ENCODE data around the gene NAT8L. TPM values are rescaled to one million over a fixed set of nuclear protein-coding genes. Genes with fewer than 3 reads are reported as not detected.

Gene NAT8L
- total RNA-seq, 1 donor from 2014 or later: 9.4 TPM

- Histone ChIP-seq H3K27me3 (ENCODE audit: control insufficient read depth, insufficient read depth, low read length) (no peaks in the 10 kb centered on the region), H3K4me3 (ENCODE audit: low read depth, low read length) (no peak overlapping the region), H3K36me3 (ENCODE audit: control insufficient read depth, insufficient read depth, low read length) (no peaks in the 10 kb centered on the region)
- no peak for TF ChIP-seq CTCF (IDR thresholded peaks at IDR 0.05; ENCODE audit: insufficient read depth, low read length, poor library complexity, severe bottlenecking)
- DNase-seq (ENCODE audit: low read depth): no peak
These were observed 22.4 kb downstream of the NAT8L start for GRCh38 chr4:2081540-2081939.

- DNase-seq (ENCODE audit: low read depth): no peak
- Histone ChIP-seq H3K4me3 (ENCODE audit: low read depth, low read length) (no peak overlapping the region), H3K36me3 (ENCODE audit: control insufficient read depth, insufficient read depth, low read length) (no peaks in the 10 kb centered on the region), H3K27me3 (ENCODE audit: control insufficient read depth, insufficient read depth, low read length) (no peaks in the 10 kb centered on the region)
- no peak for TF ChIP-seq CTCF (IDR thresholded peaks at IDR 0.05; ENCODE audit: insufficient read depth, low read length, poor library complexity, severe bottlenecking)
These were observed 23.0 kb downstream of the NAT8L start for GRCh38 chr4:2082118-2082517.

- TF ChIP-seq CTCF (IDR thresholded peaks at IDR 0.05; ENCODE audit: insufficient read depth, low read length, poor library complexity, severe bottlenecking): no peak
- H3K36me3 ChIP-seq (ENCODE audit: control insufficient read depth, insufficient read depth, low read length): no peaks in the 10 kb centered on the region
- no peak overlapping the region for H3K4me3 ChIP-seq (ENCODE audit: low read depth, low read length)
- DNase-seq (ENCODE audit: low read depth): no peak
- H3K27me3 ChIP-seq (ENCODE audit: control insufficient read depth, insufficient read depth, low read length): no peaks in the 10 kb centered on the region
These were observed 23.5 kb downstream of the NAT8L start for GRCh38 chr4:2082627-2083026.

GRCh38 chr4:2083116-2083825, 24.1 kb downstream of the NAT8L start:
- Histone ChIP-seq H3K36me3 (ENCODE audit: control insufficient read depth, insufficient read depth, low read length) (no peaks in the 10 kb centered on the region), H3K4me3 (ENCODE audit: low read depth, low read length) (no peak overlapping the region), H3K27me3 (ENCODE audit: control insufficient read depth, insufficient read depth, low read length) (no peaks in the 10 kb centered on the region)
- DNase-seq (ENCODE audit: low read depth): no peak
- TF ChIP-seq CTCF (IDR thresholded peaks at IDR 0.05; ENCODE audit: insufficient read depth, low read length, poor library complexity, severe bottlenecking): no peak

- TF ChIP-seq CTCF (IDR thresholded peaks at IDR 0.05; ENCODE audit: insufficient read depth, low read length, poor library complexity, severe bottlenecking): no peak
- Histone ChIP-seq H3K4me3 (ENCODE audit: low read depth, low read length) (no peak overlapping the region), H3K27me3 (ENCODE audit: control insufficient read depth, insufficient read depth, low read length) (no peaks in the 10 kb centered on the region), H3K36me3 (ENCODE audit: control insufficient read depth, insufficient read depth, low read length) (no peaks in the 10 kb centered on the region)
- no peak for DNase-seq (ENCODE audit: low read depth)
These were observed 24.7 kb downstream of the NAT8L start for GRCh38 chr4:2083826-2084160.

GRCh38 chr4:2084316-2084715, 25.2 kb downstream of the NAT8L start:
- no peaks in the 10 kb centered on the region for H3K27me3 ChIP-seq (ENCODE audit: control insufficient read depth, insufficient read depth, low read length)
- DNase-seq (ENCODE audit: low read depth): no peak
- no peak for TF ChIP-seq CTCF (IDR thresholded peaks at IDR 0.05; ENCODE audit: insufficient read depth, low read length, poor library complexity, severe bottlenecking)
- H3K4me3 ChIP-seq (ENCODE audit: low read depth, low read length): no peak overlapping the region
- no peaks in the 10 kb centered on the region for H3K36me3 ChIP-seq (ENCODE audit: control insufficient read depth, insufficient read depth, low read length)

Measured in kidney epithelial cell (primary cell).